ENCODE data around the gene UBE2O.

GRCh38 chr17:76472726-76473125 is 19.8 kb upstream of the UBE2O start:
- TF ChIP-seq, protein P1, sequence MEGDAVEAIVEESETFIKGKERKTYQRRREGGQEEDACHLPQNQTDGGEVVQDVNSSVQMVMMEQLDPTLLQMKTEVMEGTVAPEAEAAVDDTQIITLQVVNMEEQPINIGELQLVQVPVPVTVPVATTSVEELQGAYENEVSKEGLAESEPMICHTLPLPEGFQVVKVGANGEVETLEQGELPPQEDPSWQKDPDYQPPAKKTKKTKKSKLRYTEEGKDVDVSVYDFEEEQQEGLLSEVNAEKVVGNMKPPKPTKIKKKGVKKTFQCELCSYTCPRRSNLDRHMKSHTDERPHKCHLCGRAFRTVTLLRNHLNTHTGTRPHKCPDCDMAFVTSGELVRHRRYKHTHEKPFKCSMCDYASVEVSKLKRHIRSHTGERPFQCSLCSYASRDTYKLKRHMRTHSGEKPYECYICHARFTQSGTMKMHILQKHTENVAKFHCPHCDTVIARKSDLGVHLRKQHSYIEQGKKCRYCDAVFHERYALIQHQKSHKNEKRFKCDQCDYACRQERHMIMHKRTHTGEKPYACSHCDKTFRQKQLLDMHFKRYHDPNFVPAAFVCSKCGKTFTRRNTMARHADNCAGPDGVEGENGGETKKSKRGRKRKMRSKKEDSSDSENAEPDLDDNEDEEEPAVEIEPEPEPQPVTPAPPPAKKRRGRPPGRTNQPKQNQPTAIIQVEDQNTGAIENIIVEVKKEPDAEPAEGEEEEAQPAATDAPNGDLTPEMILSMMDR (IDR thresholded peaks at IDR 0.05; ENCODE audit: low read depth, low read length, poor library complexity, severe bottlenecking): no peak
- no peak for TF ChIP-seq EZH2phosphoT487 (IDR thresholded peaks at IDR 0.05; ENCODE audit: borderline replicate concordance, low read length)
